HEK293 (cell line): ENCODE measurements around the gene MAP3K12.
A peak's percentile ranks its signal among the peaks of the same experiment; 100 is the strongest.

Source experiments
- HIC1 ChIP-seq: fragments of 450-650 bp; formaldehyde crosslinking; IDR thresholded peaks from 2 replicates; pipeline ENCODE4 v1.5.1; 2016; ENCODE audit warnings: missing biosample characterization, missing genetic modification characterization
- KLF1 ChIP-seq: fragments of 450-650 bp; formaldehyde crosslinking; IDR thresholded peaks from 2 replicates; pipeline ENCODE4 v1.5.1; 2016; ENCODE audit warnings: missing biosample characterization, missing genetic modification characterization
- PATZ1 ChIP-seq: fragments of 450-650 bp; formaldehyde crosslinking; IDR thresholded peaks from 2 replicates; pipeline ENCODE4 v1.5.1; 2016; ENCODE audit warnings: missing biosample characterization, missing genetic modification characterization
- REST ChIP-seq: fragments of 450-650 bp; formaldehyde crosslinking; IDR thresholded peaks from 2 replicates; pipeline ENCODE4 v1.5.1; 2016; ENCODE audit warnings: missing biosample characterization, missing genetic modification characterization
- SALL2 ChIP-seq: fragments of 450-650 bp; formaldehyde crosslinking; IDR thresholded peaks from 2 replicates; pipeline ENCODE4 v1.5.0; 2017; ENCODE audit warnings: missing biosample characterization, mild to moderate bottlenecking, missing genetic modification characterization, borderline replicate concordance
- SETDB1 ChIP-seq: IDR thresholded peaks from one replicate; pipeline ENCODE4 v1.6.1; 2017; ENCODE audit warnings: mild to moderate bottlenecking, low read length, moderate library complexity, mixed read lengths; ENCODE audit not compliant: insufficient read length
- SP2 ChIP-seq: fragments of 450-650 bp; formaldehyde crosslinking; IDR thresholded peaks from 2 replicates; pipeline ENCODE4 v1.5.1; 2016; ENCODE audit warnings: missing biosample characterization, missing genetic modification characterization
- ZBTB11 ChIP-seq: fragments of 450-650 bp; formaldehyde crosslinking; conservative IDR thresholded peaks from 2 replicates; pipeline ENCODE4 v1.5.1; 2016; ENCODE audit warnings: low read depth, missing biosample characterization, missing genetic modification characterization
- ZBTB20 ChIP-seq: fragments of 450-650 bp; formaldehyde crosslinking; IDR thresholded peaks from 2 replicates; pipeline ENCODE4 v1.5.1; 2016; ENCODE audit warnings: missing biosample characterization, missing genetic modification characterization
- ZBTB49 ChIP-seq: fragments of 450-650 bp; formaldehyde crosslinking; IDR thresholded peaks from 2 replicates; pipeline ENCODE4 v1.5.1; 2016; ENCODE audit warnings: missing biosample characterization, missing genetic modification characterization, low read depth
- ZFP41 ChIP-seq: fragments of 450-650 bp; formaldehyde crosslinking; IDR thresholded peaks from 2 replicates; pipeline ENCODE4 v1.5.1; 2016; ENCODE audit warnings: missing biosample characterization, missing genetic modification characterization, borderline replicate concordance
- ZNF133 ChIP-seq: fragments of 450-650 bp; formaldehyde crosslinking; IDR thresholded peaks from 2 replicates; pipeline ENCODE4 v1.5.1; 2016; ENCODE audit warnings: missing biosample characterization, missing genetic modification characterization
- ZNF366 ChIP-seq: fragments of 450-650 bp; formaldehyde crosslinking; conservative IDR thresholded peaks from 2 replicates; pipeline ENCODE4 v1.5.1; 2016; ENCODE audit warnings: missing biosample characterization, missing genetic modification characterization
- ZNF449 ChIP-seq: fragments of 450-650 bp; formaldehyde crosslinking; IDR thresholded peaks from 2 replicates; pipeline ENCODE4 v1.5.1; 2017; ENCODE audit warnings: missing biosample characterization, mild to moderate bottlenecking, missing genetic modification characterization, moderate library complexity
- ZNF48 ChIP-seq: fragments of 450-650 bp; formaldehyde crosslinking; IDR thresholded peaks from 2 replicates; pipeline ENCODE4 v1.5.1; 2016; ENCODE audit warnings: missing biosample characterization, missing genetic modification characterization
- ZNF549 ChIP-seq: fragments of 450-650 bp; IDR thresholded peaks from 2 replicates; pipeline ENCODE4 v1.5.1; 2018; ENCODE audit warnings: missing biosample characterization, missing genetic modification characterization, mild to moderate bottlenecking, inconsistent platforms, moderate library complexity
- ZNF610 ChIP-seq: fragments of 450-650 bp; formaldehyde crosslinking; IDR thresholded peaks from 2 replicates; pipeline ENCODE4 v1.5.1; 2016; ENCODE audit warnings: missing biosample characterization, missing genetic modification characterization, borderline replicate concordance
- ZNF654 ChIP-seq: fragments of 450-650 bp; formaldehyde crosslinking; IDR thresholded peaks from 2 replicates; pipeline ENCODE4 v1.5.1; 2016; ENCODE audit warnings: low read depth, missing biosample characterization, missing genetic modification characterization
- ZNF692 ChIP-seq: fragments of 450-650 bp; formaldehyde crosslinking; IDR thresholded peaks from 2 replicates; pipeline ENCODE4 v1.5.1; 2016; ENCODE audit warnings: missing biosample characterization, missing genetic modification characterization

Gene MAP3K12

GRCh38 chr12:53500776-53501614 is 1.7 kb upstream of the MAP3K12 start, which contains the start of gene TARBP2 (continued):
- TF ChIP-seq PATZ1 (tag by site-specific recombination) (peak; percentile 87), ZNF654 (no peak), ZNF133 (tag by site-specific recombination) (no peak), ZNF48 (tag by site-specific recombination) (no peak), ZBTB11 (peak; percentile 82), ZNF549 (tag by site-specific recombination) (no peak), REST (tag by site-specific recombination) (no peak), ZBTB49 (tag by site-specific recombination) (no peak), SP2 (tag by site-specific recombination) (peak; percentile 98), ZNF449 (peak; percentile 98), ZBTB20 (tag by site-specific recombination) (peak; percentile 99), ZFP41 (no peak), KLF1 (peak; percentile 44; the same call in 1 of the 2 replicates), SALL2 (tag by site-specific recombination) (no peak), HIC1 (tag by site-specific recombination) (no peak), SETDB1 (no peak), ZNF692 (tag by site-specific recombination) (peak; percentile 91; the same call in 1 of the 2 replicates), ZNF610 (tag by site-specific recombination) (peak; percentile 90), ZNF366 (tag by site-specific recombination) (peak; percentile 84)
